ENCODE data around the gene KLHL29. TPM values are rescaled to one million over a fixed set of nuclear protein-coding genes. Genes with fewer than 3 reads are reported as not detected.

KLHL29 gene
- total RNA-seq, 1 experiment from 2014 or later: 7.7 TPM

- TF ChIP-seq REST (IDR thresholded peaks at IDR 0.05; ENCODE audit: insufficient read depth in 1 of 2, low read depth in 2 of 2, low read length in 1 of 2) (no peak), POLR2AphosphoS5 (IDR thresholded peaks at IDR 0.05; ENCODE audit: low read depth, low read length) (no peak), TCF7L2 (IDR thresholded peaks at IDR 0.05; ENCODE audit: low read depth, low read length) (no peak), CTCF (IDR thresholded peaks at IDR 0.05) (no peak), SIN3A (IDR thresholded peaks at IDR 0.05; ENCODE audit: borderline replicate concordance, insufficient read depth, low read depth, low read length) (no peak)
- no peaks in the 10 kb centered on the region for H3K27me3 ChIP-seq (ENCODE audit: control insufficient read depth, insufficient read depth, low read length)
- in situ Hi-C loops (cut with HindIII; ENCODE audit: low pct_unique_long_range_greater_than_20kb, low sequenced_read_pairs): no loop called here
- no peak overlapping the region for H3K4me3 ChIP-seq (ENCODE audit: low read depth in 2 of 2, low read length in 2 of 2)
- no peaks in the 10 kb centered on the region for H3K4me1 ChIP-seq (ENCODE audit: control insufficient read depth, insufficient read depth, low read length)
- intact Hi-C loops (cut with micrococcal nuclease; ENCODE audit: unreplicated experiment): no loop called here
- no peaks in the 10 kb centered on the region for H3K9me3 ChIP-seq (ENCODE audit: control insufficient read depth, insufficient read depth, low read depth, low read length)
- no peak overlapping the region for H3K27ac ChIP-seq (ENCODE audit: low read length)
- ATAC-seq: no peak
- no peak for DNase-seq (ENCODE audit: low read depth, low spot score)
- ChIA-PET POLR2A (no interaction called here), CTCF (no interaction called here)
- H3K36me3 ChIP-seq (ENCODE audit: control insufficient read depth, insufficient read depth, low read length): no peaks in the 10 kb centered on the region
- BruUV-seq (replicated peaks): no TSS peak
Observed at GRCh38 chr2:23563151-23563550, 178.2 kb downstream of the KLHL29 start.

- no peaks in the 10 kb centered on the region for H3K9me3 ChIP-seq (ENCODE audit: control insufficient read depth, insufficient read depth, low read depth, low read length)
- H3K36me3 ChIP-seq (ENCODE audit: control insufficient read depth, insufficient read depth, low read length): no peaks in the 10 kb centered on the region
- intact Hi-C loops (cut with micrococcal nuclease; ENCODE audit: unreplicated experiment) (no loop called here), in situ Hi-C loops (cut with HindIII; ENCODE audit: low pct_unique_long_range_greater_than_20kb, low sequenced_read_pairs) (no loop called here)
- ChIA-PET POLR2A (no interaction called here), CTCF (no interaction called here)
- DNase-seq (ENCODE audit: low read depth, low spot score) (no peak), ATAC-seq (0 out of 2 replicates have a peak, but pooled peaks have one; percentile 34)
- no TSS peak for BruUV-seq (replicated peaks)
- no peak for TF ChIP-seq POLR2AphosphoS5 (IDR thresholded peaks at IDR 0.05; ENCODE audit: low read depth, low read length)
- TF ChIP-seq REST (IDR thresholded peaks at IDR 0.05; ENCODE audit: insufficient read depth in 1 of 2, low read depth in 2 of 2, low read length in 1 of 2): no peak
- no peak for TF ChIP-seq TCF7L2 (IDR thresholded peaks at IDR 0.05; ENCODE audit: low read depth, low read length)
- TF ChIP-seq CTCF (IDR thresholded peaks at IDR 0.05): no peak
- no peak for TF ChIP-seq SIN3A (IDR thresholded peaks at IDR 0.05; ENCODE audit: borderline replicate concordance, insufficient read depth, low read depth, low read length)
- H3K27me3 ChIP-seq (ENCODE audit: control insufficient read depth, insufficient read depth, low read length): no peaks in the 10 kb centered on the region
- H3K4me3 ChIP-seq (ENCODE audit: low read depth in 2 of 2, low read length in 2 of 2): no peak overlapping the region
- H3K27ac ChIP-seq (ENCODE audit: low read length): no peak overlapping the region
- H3K4me1 ChIP-seq (ENCODE audit: control insufficient read depth, insufficient read depth, low read length): no peaks in the 10 kb centered on the region
Observed at GRCh38 chr2:23563673-23564614, 179.0 kb downstream of the KLHL29 start.

All from Panc1 (cell line).